ENCODE data around the gene PLEKHN1.

DNA sequence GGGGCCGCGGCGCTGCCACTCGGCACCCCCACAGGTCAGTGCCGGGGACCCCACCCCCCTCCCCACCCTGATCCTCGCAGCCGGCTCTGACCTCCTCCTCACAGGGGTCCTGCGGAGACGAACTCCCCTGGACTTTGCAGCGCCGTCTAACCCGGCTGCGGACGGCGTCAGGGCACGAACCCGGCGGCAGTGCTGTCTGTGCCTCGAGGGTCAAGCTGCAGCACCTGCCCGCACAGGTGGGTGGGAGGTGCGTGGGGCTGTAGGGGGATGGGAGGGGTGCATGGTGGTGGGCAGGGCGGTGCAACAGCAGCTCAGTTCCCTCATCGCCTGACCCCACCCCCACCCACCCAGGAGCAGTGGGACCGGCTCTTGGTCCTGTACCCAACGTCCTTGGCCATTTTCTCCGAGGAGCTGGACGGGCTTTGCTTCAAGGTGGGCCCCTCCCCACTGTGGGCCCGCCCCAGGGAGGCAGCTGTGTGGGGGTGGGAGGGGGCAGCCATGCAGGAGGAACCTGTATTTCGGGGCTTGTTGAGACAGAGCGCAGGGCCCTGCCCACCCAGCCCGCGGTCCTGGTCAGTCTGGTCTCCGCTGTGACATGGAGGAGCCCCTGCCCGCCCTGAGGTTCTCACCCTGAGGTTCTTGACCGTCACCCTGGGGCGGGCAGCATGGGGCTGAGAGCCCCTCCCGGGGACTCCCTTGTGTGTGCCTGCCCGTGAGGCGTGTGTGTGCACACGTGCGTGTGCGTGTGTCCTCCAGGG is 4.9 kb downstream of the PLEKHN1 start:
- TF ChIP-seq CTCF (IDR thresholded peaks at IDR 0.05; ENCODE audit: insufficient read depth, low read length, poor library complexity, severe bottlenecking) (no peak), EZH2phosphoT487 (conservative IDR thresholded peaks at IDR 0.05; ENCODE audit: low read length) (no peak)

Measured in SU-DHL-6 (cell line).